HepG2 (cell line): ENCODE data around the gene TMEM107. TPM values are rescaled to one million over a fixed set of nuclear protein-coding genes. Genes with fewer than 3 reads are reported as not detected.

Experiments used
- DNMT1 ChIP-seq: sonication (generic); formaldehyde crosslinking; IDR thresholded peaks from 2 replicates; pipeline ENCODE4 v1.5.1; 2020; ENCODE audit warnings: mild to moderate bottlenecking, missing genetic modification reagents
- DPF2 ChIP-seq: sonication (generic); formaldehyde crosslinking; IDR thresholded peaks from 2 replicates; pipeline ENCODE4 v1.4.0; 2020; ENCODE audit warnings: mild to moderate bottlenecking, low read depth, missing genetic modification reagents, borderline replicate concordance
- MED8 ChIP-seq: sonication (generic); formaldehyde crosslinking; IDR thresholded peaks from 2 replicates; pipeline ENCODE4 v1.8.1; 2023; ENCODE audit warnings: mild to moderate bottlenecking, missing genetic modification reagents; ENCODE audit not compliant: insufficient replicate concordance
- MEIS2 ChIP-seq: sonication (generic); formaldehyde crosslinking; IDR thresholded peaks from 2 replicates; pipeline ENCODE4 v1.9.0; 2021; ENCODE audit warnings: mild to moderate bottlenecking, missing genetic modification reagents
- PITX1 ChIP-seq: sonication (generic); formaldehyde crosslinking; IDR thresholded peaks from 2 replicates; pipeline ENCODE4 v1.5.1; 2020; ENCODE audit warnings: mild to moderate bottlenecking, missing genetic modification reagents
- REPIN1 ChIP-seq: sonication (generic); formaldehyde crosslinking; IDR thresholded peaks from 2 replicates; pipeline ENCODE4 v1.8.0; 2022; ENCODE audit warnings: missing genetic modification reagents, low read depth, mild to moderate bottlenecking, borderline replicate concordance
- SETDB1 ChIP-seq: sonication (generic); formaldehyde crosslinking; IDR thresholded peaks from 2 replicates; pipeline ENCODE4 v1.5.1; 2020; ENCODE audit warnings: missing genetic modification reagents, mild to moderate bottlenecking, borderline replicate concordance
- ZNF562 ChIP-seq: sonication (generic); formaldehyde crosslinking; IDR thresholded peaks from 2 replicates; pipeline ENCODE4 v1.8.0; 2022; ENCODE audit warnings: missing genetic modification reagents, borderline replicate concordance
- ZNF766 ChIP-seq: sonication (generic); formaldehyde crosslinking; IDR thresholded peaks from 2 replicates; pipeline ENCODE4 v1.5.0; 2020; ENCODE audit warnings: missing genetic modification reagents, borderline replicate concordance
- polyA plus RNA-seq, 8 experiments: library from polyadenylated mRNA; depleted of rRNA in 3 of 8; stranded (reverse) in 7 of 8; unstranded in 1 of 8; fragments of >200 nt; fragmentation: Illumina TruSeq in 4 of 8; extraction: Trizol in 4 of 8; gene quantifications; 2 replicates each; pipeline versions ENCODE4 v1.2.1 to v1.2.3, GENCODE V29; 2011 to 2016; ENCODE audit warnings: low read depth in 4 of 8, missing spikeins in 1 of 8, mixed read lengths in 1 of 8; ENCODE audit not compliant: insufficient read depth in 1 of 8
- total RNA-seq, 5 experiments: library from RNA; depleted of rRNA; stranded (reverse); fragments of >200 nt; fragmentation: Illumina TruSeq; extraction: Trizol; gene quantifications; 2 replicates each; pipeline ENCODE4 v1.2.3, GENCODE V29; 2016; ENCODE audit warnings: low read depth in 1 of 5
- TF ChIP-seq, protein P1 (sequence below): sonication (generic); formaldehyde crosslinking; IDR thresholded peaks from 2 replicates; pipeline ENCODE4 v1.4.0; 2020; ENCODE audit warnings: mild to moderate bottlenecking, missing genetic modification reagents
- TF ChIP-seq, protein P2 (sequence below): sonication (generic); formaldehyde crosslinking; IDR thresholded peaks from 2 replicates; pipeline ENCODE4 v1.8.0; 2022; ENCODE audit warnings: missing genetic modification reagents, low read depth, mild to moderate bottlenecking, borderline replicate concordance
- TF ChIP-seq, protein P3 (sequence below): sonication (generic); formaldehyde crosslinking; IDR thresholded peaks from 2 replicates; pipeline ENCODE4 v1.4.0; 2020; ENCODE audit warnings: missing genetic modification reagents
- TF ChIP-seq, protein P4 (sequence below): sonication (generic); formaldehyde crosslinking; IDR thresholded peaks from 2 replicates; pipeline ENCODE4 v1.5.0; 2020; ENCODE audit warnings: missing genetic modification reagents
- TF ChIP-seq, protein P5 (sequence below): sonication (generic); formaldehyde crosslinking; conservative IDR thresholded peaks from 2 replicates; pipeline ENCODE4 v1.8.0; 2022; ENCODE audit warnings: low read depth, missing genetic modification reagents
- TF ChIP-seq, protein P6 (sequence below): IDR thresholded peaks from 2 replicates; pipeline ENCODE4 v1.6.1; 2016; ENCODE audit warnings: mild to moderate bottlenecking
- TF ChIP-seq, protein P7 (sequence below): sonication (generic); formaldehyde crosslinking; IDR thresholded peaks from 2 replicates; pipeline ENCODE4 v1.4.0; 2020; ENCODE audit warnings: mild to moderate bottlenecking, missing genetic modification reagents
- TF ChIP-seq, protein P8 (sequence below): sonication (generic); formaldehyde crosslinking; IDR thresholded peaks from 2 replicates; pipeline ENCODE4 v1.4.0; 2020; ENCODE audit warnings: mild to moderate bottlenecking, missing genetic modification reagents

The TMEM107 gene
- total and polyA plus RNA-seq, 2 of the 13 experiments (the other 11 are each of a cell fraction or from before 2014, with no cell fraction given) = 7.2 to 15.3 TPM

DNA sequence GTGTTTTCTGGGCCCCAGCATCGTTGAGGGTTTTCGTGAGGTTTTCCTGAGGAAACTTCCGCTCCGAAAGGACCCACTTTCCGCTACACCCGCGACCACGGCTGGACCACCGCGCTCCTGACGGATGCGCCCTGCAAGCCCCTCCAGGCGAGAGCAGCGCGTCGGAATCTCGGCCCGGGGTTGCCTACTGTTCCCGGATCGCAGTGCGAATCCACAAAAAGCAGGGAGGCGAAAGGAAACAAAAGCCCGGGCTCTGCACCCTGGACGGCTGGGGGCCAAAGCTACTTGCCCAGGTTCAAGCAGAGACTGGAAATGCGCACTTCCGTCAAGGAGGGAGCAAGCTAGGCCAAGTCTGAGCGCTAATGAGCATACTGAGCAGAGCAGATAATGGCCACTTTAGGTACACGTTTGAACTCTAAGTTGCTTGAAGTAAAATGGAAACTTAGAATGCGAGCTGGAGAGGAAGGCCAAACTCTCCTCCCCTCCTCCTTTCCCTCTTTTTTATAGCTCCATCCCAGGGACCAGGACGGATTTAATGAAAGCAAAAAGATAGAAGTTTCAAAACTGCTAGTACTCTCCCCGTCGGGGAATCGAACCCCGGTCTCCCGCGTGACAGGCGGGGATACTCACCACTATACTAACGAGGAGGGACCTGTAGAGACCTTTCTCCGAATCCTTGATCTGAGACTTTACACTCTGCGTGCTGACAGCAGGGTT, 45.6 kb upstream of the TMEM107 start (continued):
- TF ChIP-seq, protein P1, sequence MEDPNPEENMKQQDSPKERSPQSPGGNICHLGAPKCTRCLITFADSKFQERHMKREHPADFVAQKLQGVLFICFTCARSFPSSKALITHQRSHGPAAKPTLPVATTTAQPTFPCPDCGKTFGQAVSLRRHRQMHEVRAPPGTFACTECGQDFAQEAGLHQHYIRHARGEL (CRISPR knock-in tag) = no peak
- TF ChIP-seq, protein P2, sequence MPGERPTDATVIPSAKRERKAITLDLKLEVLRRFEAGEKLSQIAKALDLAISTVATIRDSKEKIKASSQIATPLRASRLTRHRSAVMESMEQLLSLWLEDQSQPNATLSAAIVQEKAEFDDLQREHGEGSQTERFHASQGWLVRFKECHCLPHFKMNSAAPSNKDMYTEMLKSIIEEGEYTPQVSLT (CRISPR knock-in tag) = no peak
- TF ChIP-seq SETDB1 = no peak
- no peak for TF ChIP-seq MED8 (CRISPR knock-in tag)
- no peak for TF ChIP-seq MEIS2 (CRISPR knock-in tag)
- TF ChIP-seq ZNF562 (CRISPR knock-in tag) = no peak
- TF ChIP-seq, protein P3, sequence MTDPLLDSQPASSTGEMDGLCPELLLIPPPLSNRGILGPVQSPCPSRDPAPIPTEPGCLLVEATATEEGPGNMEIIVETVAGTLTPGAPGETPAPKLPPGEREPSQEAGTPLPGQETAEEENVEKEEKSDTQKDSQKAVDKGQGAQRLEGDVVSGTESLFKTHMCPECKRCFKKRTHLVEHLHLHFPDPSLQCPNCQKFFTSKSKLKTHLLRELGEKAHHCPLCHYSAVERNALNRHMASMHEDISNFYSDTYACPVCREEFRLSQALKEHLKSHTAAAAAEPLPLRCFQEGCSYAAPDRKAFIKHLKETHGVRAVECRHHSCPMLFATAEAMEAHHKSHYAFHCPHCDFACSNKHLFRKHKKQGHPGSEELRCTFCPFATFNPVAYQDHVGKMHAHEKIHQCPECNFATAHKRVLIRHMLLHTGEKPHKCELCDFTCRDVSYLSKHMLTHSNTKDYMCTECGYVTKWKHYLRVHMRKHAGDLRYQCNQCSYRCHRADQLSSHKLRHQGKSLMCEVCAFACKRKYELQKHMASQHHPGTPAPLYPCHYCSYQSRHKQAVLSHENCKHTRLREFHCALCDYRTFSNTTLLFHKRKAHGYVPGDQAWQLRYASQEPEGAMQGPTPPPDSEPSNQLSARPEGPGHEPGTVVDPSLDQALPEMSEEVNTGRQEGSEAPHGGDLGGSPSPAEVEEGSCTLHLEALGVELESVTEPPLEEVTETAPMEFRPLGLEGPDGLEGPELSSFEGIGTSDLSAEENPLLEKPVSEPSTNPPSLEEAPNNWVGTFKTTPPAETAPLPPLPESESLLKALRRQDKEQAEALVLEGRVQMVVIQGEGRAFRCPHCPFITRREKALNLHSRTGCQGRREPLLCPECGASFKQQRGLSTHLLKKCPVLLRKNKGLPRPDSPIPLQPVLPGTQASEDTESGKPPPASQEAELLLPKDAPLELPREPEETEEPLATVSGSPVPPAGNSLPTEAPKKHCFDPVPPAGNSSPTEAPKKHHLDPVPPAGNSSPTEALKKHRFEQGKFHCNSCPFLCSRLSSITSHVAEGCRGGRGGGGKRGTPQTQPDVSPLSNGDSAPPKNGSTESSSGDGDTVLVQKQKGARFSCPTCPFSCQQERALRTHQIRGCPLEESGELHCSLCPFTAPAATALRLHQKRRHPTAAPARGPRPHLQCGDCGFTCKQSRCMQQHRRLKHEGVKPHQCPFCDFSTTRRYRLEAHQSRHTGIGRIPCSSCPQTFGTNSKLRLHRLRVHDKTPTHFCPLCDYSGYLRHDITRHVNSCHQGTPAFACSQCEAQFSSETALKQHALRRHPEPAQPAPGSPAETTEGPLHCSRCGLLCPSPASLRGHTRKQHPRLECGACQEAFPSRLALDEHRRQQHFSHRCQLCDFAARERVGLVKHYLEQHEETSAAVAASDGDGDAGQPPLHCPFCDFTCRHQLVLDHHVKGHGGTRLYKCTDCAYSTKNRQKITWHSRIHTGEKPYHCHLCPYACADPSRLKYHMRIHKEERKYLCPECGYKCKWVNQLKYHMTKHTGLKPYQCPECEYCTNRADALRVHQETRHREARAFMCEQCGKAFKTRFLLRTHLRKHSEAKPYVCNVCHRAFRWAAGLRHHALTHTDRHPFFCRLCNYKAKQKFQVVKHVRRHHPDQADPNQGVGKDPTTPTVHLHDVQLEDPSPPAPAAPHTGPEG = no peak; the same call in 1 of the 2 replicates
- TF ChIP-seq, protein P4, sequence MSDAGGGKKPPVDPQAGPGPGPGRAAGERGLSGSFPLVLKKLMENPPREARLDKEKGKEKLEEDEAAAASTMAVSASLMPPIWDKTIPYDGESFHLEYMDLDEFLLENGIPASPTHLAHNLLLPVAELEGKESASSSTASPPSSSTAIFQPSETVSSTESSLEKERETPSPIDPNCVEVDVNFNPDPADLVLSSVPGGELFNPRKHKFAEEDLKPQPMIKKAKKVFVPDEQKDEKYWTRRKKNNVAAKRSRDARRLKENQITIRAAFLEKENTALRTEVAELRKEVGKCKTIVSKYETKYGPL (CRISPR knock-in tag) = peak; percentile 26; the same call in 1 of the 2 replicates
- TF ChIP-seq, protein P5, sequence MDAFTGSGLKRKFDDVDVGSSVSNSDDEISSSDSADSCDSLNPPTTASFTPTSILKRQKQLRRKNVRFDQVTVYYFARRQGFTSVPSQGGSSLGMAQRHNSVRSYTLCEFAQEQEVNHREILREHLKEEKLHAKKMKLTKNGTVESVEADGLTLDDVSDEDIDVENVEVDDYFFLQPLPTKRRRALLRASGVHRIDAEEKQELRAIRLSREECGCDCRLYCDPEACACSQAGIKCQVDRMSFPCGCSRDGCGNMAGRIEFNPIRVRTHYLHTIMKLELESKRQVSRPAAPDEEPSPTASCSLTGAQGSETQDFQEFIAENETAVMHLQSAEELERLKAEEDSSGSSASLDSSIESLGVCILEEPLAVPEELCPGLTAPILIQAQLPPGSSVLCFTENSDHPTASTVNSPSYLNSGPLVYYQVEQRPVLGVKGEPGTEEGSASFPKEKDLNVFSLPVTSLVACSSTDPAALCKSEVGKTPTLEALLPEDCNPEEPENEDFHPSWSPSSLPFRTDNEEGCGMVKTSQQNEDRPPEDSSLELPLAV (CRISPR knock-in tag) = no peak
- no peak; the same call in 1 of the 2 replicates for TF ChIP-seq REPIN1 (CRISPR knock-in tag)
- TF ChIP-seq, protein P6, sequence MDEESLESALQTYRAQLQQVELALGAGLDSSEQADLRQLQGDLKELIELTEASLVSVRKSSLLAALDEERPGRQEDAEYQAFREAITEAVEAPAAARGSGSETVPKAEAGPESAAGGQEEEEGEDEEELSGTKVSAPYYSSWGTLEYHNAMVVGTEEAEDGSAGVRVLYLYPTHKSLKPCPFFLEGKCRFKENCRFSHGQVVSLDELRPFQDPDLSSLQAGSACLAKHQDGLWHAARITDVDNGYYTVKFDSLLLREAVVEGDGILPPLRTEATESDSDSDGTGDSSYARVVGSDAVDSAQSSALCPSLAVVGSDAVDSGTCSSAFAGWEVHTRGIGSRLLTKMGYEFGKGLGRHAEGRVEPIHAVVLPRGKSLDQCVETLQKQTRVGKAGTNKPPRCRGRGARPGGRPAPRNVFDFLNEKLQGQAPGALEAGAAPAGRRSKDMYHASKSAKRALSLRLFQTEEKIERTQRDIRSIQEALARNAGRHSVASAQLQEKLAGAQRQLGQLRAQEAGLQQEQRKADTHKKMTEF (CRISPR knock-in tag) = no peak; the same call in 1 of the 2 replicates
- TF ChIP-seq DPF2 (CRISPR knock-in tag) = no peak
- TF ChIP-seq PITX1 (CRISPR knock-in tag) = no peak
- TF ChIP-seq, protein P7, sequence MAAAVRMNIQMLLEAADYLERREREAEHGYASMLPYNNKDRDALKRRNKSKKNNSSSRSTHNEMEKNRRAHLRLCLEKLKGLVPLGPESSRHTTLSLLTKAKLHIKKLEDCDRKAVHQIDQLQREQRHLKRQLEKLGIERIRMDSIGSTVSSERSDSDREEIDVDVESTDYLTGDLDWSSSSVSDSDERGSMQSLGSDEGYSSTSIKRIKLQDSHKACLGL (CRISPR knock-in tag) = no peak
- TF ChIP-seq DNMT1 (CRISPR knock-in tag) = no peak
- TF ChIP-seq ZNF766 (CRISPR knock-in tag) = no peak
- TF ChIP-seq, protein P8, sequence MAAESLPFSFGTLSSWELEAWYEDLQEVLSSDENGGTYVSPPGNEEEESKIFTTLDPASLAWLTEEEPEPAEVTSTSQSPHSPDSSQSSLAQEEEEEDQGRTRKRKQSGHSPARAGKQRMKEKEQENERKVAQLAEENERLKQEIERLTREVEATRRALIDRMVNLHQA (CRISPR knock-in tag) = no peak
